KMS-11 (cell line): ENCODE measurements around the gene SCUBE1.

Source experiments
- H2AFZ ChIP-seq: fragments of 200-600 bp; sonication (generic); 2 replicates; pipeline ENCODE4 v1.6.1; 2016; ENCODE audit warnings: antibody characterized with exemption, mixed run types, low read depth
- H3K27ac ChIP-seq: fragments of 200-600 bp; sonication (generic); 2 replicates; pipeline ENCODE4 v1.6.1; 2016; ENCODE audit warnings: mild to moderate bottlenecking, mixed run types
- H3K27me3 ChIP-seq: fragments of 200-600 bp; sonication (generic); 2 replicates; pipeline ENCODE4 v1.6.1; 2017; ENCODE audit warnings: mild to moderate bottlenecking, low read depth, mixed run types, moderate library complexity; ENCODE audit not compliant: insufficient read depth
- H3K36me3 ChIP-seq: fragments of 200-600 bp; sonication (generic); 2 replicates; pipeline ENCODE4 v1.6.1; 2017; ENCODE audit warnings: mild to moderate bottlenecking, mixed run types; ENCODE audit not compliant: insufficient read depth
- H3K4me1 ChIP-seq: fragments of 200-600 bp; sonication (generic); 2 replicates; pipeline ENCODE4 v1.6.1; 2016; ENCODE audit warnings: mild to moderate bottlenecking, low read depth, mixed run types; ENCODE audit not compliant: poor library complexity, severe bottlenecking
- H3K4me2 ChIP-seq: fragments of 200-600 bp; sonication (generic); 2 replicates; pipeline ENCODE4 v1.7.0; 2016; ENCODE audit warnings: mild to moderate bottlenecking, mixed run types
- H3K4me3 ChIP-seq: fragments of 200-600 bp; sonication (generic); IDR thresholded peaks from 2 replicates; pipeline ENCODE4 v1.6.1; 2017; ENCODE audit warnings: low read depth, low read length, mixed read lengths; ENCODE audit not compliant: insufficient read depth
- H3K79me2 ChIP-seq: fragments of 200-600 bp; sonication (generic); 2 replicates; pipeline ENCODE4 v1.6.1; 2016; ENCODE audit warnings: low read depth, mixed run types; ENCODE audit not compliant: insufficient read depth
- H3K9ac ChIP-seq: fragments of 200-600 bp; sonication (generic); 2 replicates; pipeline ENCODE4 v1.6.1; 2016; ENCODE audit warnings: mild to moderate bottlenecking, mixed run types
- H4K20me1 ChIP-seq: fragments of 200-600 bp; sonication (generic); 2 replicates; pipeline ENCODE4 v1.6.1; 2016; ENCODE audit warnings: mild to moderate bottlenecking, mixed run types; ENCODE audit not compliant: insufficient read depth
- TF ChIP-seq, protein P1 (sequence below): fragments of 200-600 bp; sonication (generic); conservative IDR thresholded peaks from 2 replicates; pipeline ENCODE4 v1.6.1; 2017; ENCODE audit warnings: low read depth, mild to moderate bottlenecking, antibody characterized with exemption, low read length, moderate library complexity, mixed read lengths

The SCUBE1 gene

GRCh38 chr22:43167001-43167589, 176.1 kb downstream of the SCUBE1 start:
- no peak overlapping the region for H3K27ac ChIP-seq

DNA sequence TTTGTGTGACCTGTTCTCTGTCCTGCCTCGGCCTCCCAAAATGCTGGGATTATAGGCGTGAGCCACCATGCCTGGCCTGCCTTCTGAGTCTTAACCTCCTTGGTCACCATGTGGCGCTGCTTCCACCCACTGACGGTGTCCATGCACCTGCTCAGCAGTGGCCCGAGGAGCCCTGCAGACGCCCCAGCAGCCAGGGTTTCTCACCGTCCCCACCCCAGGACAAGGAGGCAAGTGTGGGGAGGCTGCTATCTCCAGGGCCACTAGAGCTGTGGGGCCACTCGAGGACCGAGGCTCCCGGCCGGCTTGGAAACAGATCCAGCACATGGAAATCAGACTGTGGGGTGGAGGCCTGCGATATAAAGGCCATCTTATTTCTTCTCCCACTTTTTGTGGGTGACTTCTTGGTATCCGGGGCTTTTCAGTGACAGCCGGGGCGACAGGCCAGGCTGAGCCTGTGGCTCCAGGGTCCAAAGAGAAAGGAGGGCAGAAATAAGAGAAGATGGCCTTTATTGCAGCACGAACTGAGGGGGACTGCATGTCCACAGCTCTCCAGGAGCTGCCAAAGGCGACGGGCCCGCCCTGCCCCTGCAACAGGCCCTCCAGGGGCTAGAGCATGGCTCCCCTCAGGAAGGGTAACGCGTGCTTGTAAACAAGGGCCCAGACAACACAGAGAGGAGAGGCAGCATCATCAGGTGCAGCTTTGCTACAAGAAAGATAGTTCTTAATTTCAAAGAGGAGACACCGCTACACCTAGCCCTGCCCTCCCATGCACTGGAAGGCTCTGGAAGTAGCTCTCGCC, 176.8 kb downstream of the SCUBE1 start:
- H4K20me1 ChIP-seq = no peaks in the 10 kb centered on the region
- no peaks in the 10 kb centered on the region for H3K27me3 ChIP-seq
- no peak overlapping the region for H3K4me3 ChIP-seq
- no peak overlapping the region for H3K4me2 ChIP-seq
- H3K9ac ChIP-seq = no peak overlapping the region
- no peak overlapping the region for H2AFZ ChIP-seq
- TF ChIP-seq, protein P1, sequence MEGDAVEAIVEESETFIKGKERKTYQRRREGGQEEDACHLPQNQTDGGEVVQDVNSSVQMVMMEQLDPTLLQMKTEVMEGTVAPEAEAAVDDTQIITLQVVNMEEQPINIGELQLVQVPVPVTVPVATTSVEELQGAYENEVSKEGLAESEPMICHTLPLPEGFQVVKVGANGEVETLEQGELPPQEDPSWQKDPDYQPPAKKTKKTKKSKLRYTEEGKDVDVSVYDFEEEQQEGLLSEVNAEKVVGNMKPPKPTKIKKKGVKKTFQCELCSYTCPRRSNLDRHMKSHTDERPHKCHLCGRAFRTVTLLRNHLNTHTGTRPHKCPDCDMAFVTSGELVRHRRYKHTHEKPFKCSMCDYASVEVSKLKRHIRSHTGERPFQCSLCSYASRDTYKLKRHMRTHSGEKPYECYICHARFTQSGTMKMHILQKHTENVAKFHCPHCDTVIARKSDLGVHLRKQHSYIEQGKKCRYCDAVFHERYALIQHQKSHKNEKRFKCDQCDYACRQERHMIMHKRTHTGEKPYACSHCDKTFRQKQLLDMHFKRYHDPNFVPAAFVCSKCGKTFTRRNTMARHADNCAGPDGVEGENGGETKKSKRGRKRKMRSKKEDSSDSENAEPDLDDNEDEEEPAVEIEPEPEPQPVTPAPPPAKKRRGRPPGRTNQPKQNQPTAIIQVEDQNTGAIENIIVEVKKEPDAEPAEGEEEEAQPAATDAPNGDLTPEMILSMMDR = no peak
- no peaks in the 10 kb centered on the region for H3K79me2 ChIP-seq
- H3K4me1 ChIP-seq = no peaks in the 10 kb centered on the region
- H3K27ac ChIP-seq = no peak overlapping the region
- no peaks in the 10 kb centered on the region for H3K36me3 ChIP-seq

More at GRCh38 chr22:43167001-43167589, 176.1 kb downstream of the SCUBE1 start:
- Histone ChIP-seq H3K27me3 (no peaks in the 10 kb centered on the region), H2AFZ (no peak overlapping the region), H3K9ac (no peak overlapping the region), H3K36me3 (no peaks in the 10 kb centered on the region), H4K20me1 (no peaks in the 10 kb centered on the region), H3K4me1 (no peaks in the 10 kb centered on the region), H3K4me3 (no peak overlapping the region), H3K4me2 (no peak overlapping the region), H3K79me2 (no peaks in the 10 kb centered on the region)
- TF ChIP-seq, protein P1 = no peak

- H2AFZ ChIP-seq = no peak overlapping the region
- no peaks in the 10 kb centered on the region for H3K4me1 ChIP-seq
- no peak overlapping the region for H3K4me3 ChIP-seq
- no peak overlapping the region for H3K27ac ChIP-seq
- no peak overlapping the region for H3K4me2 ChIP-seq
- no peaks in the 10 kb centered on the region for H3K27me3 ChIP-seq
- H4K20me1 ChIP-seq = no peaks in the 10 kb centered on the region
- no peaks in the 10 kb centered on the region for H3K36me3 ChIP-seq
- H3K79me2 ChIP-seq = no peaks in the 10 kb centered on the region
- TF ChIP-seq, protein P1 = no peak
- H3K9ac ChIP-seq = no peak overlapping the region
Observed at GRCh38 chr22:43164636-43165035, 178.5 kb downstream of the SCUBE1 start.

- TF ChIP-seq, protein P1 = no peak
- no peak overlapping the region for H3K4me2 ChIP-seq
- no peaks in the 10 kb centered on the region for H3K79me2 ChIP-seq
- no peak overlapping the region for H2AFZ ChIP-seq
- no peak overlapping the region for H3K9ac ChIP-seq
- no peaks in the 10 kb centered on the region for H3K36me3 ChIP-seq
- no peaks in the 10 kb centered on the region for H3K4me1 ChIP-seq
- no peaks in the 10 kb centered on the region for H3K27me3 ChIP-seq
- no peak overlapping the region for H3K4me3 ChIP-seq
- H3K27ac ChIP-seq = no peak overlapping the region
- no peaks in the 10 kb centered on the region for H4K20me1 ChIP-seq
Observed at GRCh38 chr22:43163241-43163795, 179.9 kb downstream of the SCUBE1 start.
